Effector CD8-positive, alpha-beta T cell (primary cell): ENCODE measurements around the gene SYAP1.
A peak's percentile ranks its signal among the peaks of the same experiment; 100 is the strongest.
"Not testable (repeated sequence)": the region's sequence is repeated elsewhere in the genome, so short reads cannot be mapped to it uniquely, and the experiment has no call there.

ENCODE experiments used
- DNase-seq: peaks from one replicate; lab custom pipeline; 2025; lab: John Stamatoyannopoulos, UW
- total RNA-seq, 4 experiments: gene quantifications; one replicate each; lab custom pipeline; 2026; lab: John Stamatoyannopoulos, UW

The SYAP1 gene, protein sequence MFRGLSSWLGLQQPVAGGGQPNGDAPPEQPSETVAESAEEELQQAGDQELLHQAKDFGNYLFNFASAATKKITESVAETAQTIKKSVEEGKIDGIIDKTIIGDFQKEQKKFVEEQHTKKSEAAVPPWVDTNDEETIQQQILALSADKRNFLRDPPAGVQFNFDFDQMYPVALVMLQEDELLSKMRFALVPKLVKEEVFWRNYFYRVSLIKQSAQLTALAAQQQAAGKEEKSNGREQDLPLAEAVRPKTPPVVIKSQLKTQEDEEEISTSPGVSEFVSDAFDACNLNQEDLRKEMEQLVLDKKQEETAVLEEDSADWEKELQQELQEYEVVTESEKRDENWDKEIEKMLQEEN
- 64.8 to 94.6 (median 80.5) reads per million in 4 experiments for total RNA-seq

DNA sequence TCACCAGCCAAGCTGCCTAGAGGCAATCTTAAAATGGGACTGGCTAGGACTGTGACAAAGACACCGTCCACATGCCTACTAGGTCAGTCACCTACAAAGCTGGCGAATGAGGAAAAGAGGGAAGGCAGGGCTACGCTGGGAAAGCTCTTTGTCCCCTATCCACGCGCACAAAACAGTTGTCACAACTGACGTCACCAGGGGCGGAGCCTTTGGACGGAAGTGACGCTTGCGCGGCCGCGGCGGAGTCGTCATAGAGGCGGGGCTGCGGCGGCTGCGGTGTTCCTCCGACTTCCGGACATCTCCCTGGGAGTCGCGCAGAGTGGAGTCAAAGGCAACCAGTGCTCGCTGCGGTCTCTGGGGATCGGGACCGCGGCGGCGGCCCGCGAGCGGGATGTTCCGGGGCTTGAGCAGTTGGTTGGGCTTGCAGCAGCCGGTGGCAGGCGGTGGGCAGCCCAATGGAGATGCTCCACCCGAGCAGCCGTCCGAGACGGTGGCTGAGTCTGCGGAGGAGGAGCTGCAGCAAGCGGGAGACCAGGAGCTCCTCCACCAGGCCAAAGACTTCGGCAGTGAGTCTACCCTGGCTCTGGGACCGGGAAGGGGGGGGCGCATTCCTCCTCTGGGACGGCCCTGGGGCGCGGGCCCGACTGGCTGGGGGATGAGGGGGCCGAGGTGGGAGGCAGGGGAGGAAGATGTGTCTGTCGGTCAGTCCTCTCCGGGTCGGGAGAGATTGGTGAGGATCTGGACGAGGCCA is at the start of gene SYAP1:
Gene SYAP1 (plus strand): TSS at position 279 of the 751 bp plus-strand sequence. CDS start 113 bp downstream, at position 392.
- peak; percentile 87 for DNase-seq

DNA sequence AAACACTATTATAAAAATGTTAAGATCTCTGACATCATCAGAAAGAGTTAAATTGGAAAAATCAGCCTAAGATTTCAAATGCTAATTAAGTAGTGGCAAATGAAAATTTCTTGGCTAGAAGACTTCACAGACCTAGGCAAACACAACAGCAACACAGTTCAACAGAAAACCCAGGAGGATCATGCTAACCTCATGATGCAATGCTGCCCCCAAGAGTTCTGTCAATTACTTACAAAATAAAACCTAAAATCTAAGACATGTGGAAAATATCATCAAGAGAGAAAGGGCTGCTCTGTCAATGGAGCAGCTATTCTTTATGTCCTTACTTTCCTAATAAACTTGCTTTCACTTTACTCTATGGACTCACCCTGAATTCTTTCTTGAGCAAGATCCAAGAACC is 48.4 kb upstream of the SYAP1 start:
- DNase-seq = no peak

DNA sequence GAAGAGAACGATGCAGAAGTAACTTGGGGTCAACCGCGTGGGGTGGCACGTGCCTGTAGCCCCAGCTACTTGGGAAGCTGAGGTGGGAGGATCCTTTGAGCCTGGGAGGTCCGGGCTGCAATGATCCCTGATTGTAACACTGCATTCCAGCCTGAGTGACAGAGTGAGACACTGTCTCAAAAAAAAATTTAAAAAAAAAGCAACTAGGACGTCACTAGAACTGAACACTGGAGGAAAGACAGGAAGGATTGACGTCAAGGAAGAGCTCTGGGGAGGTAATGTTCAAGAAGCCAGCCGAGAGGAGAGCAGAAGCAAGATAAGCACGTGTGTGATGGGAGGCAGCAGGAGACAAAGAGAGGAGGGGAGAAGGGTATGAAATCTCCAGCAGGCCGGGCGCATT is 40.7 kb upstream of the SYAP1 start:
- DNase-seq = no peak

DNA sequence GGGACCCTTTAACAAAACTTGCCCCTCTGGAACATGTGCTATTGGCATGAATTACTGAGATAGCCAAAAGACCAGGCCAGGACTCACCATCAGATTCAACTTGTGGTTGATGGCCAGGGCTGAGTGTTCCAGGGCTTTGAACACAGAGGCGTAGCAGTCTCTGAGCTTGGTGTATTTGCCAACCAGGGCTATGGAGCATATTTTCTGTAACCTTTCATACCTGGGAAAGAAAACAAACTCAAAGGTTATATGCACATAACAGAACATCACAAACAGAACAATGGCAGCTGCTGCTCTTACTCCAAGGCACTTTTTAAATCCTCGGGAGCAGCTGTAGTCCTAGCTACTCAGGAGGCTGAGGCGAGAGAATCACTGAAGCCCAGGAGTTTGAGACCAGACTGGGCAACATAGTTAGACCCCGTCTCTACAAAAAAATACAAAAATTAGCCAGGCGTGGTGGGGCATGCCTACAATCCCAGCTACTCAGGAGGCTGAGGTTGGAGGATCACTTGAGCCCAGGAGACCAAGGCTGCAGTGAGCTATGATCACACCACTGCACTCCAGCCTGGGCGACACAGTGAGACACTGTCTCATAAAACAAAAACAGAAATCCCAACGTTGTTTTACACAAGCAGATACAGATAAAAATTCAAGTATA is 36.3 kb upstream of the SYAP1 start:
- DNase-seq = no peak

DNA sequence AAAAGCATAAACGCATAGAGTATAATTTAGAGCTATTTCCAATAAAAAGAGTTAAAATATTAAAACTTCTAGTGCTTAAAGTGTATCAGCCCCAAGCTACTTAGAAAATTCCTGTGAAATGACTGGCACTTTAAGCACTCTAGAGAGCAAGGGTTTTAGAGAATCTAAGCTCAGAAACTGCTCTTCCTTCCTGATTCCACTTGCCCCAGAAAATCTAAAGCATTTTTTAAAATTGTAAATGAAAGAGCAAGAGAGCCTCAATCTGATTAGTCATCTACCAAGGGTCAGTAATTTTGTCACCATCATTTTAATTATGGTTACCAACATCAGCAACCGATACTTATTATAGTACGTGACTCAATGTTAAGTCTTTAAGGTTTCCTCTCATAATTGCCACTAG is 31.9 kb upstream of the SYAP1 start:
- DNase-seq = no peak

DNA sequence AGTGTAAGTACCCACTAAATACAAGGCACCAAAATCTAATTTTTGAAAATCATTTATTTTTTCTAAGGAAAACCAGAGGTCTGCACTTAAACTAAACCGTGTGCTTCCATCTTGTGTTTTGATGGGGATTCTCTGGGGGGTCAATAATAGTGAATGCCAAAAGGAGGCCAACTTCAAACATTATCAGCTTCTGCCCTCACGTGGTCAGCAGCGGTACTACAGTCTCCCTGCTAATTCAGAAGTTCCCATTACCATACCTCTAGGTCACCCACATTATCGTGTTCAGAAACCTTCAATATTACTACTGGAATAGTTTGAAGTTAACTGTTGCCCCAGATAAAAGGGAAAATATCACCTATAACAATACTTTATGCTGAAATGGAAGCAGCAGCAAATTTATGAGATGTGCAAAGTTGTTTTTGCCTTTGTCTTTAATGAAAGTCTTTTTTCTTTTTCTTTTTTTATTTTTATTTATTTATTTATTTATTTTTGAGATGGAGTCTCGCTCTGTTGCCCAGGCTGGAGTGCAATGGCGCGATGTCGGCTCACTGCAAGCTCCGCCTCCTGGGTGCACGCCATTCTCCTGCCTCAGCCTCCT is 24.2 kb upstream of the SYAP1 start:
- DNase-seq = peak; percentile 48

DNA sequence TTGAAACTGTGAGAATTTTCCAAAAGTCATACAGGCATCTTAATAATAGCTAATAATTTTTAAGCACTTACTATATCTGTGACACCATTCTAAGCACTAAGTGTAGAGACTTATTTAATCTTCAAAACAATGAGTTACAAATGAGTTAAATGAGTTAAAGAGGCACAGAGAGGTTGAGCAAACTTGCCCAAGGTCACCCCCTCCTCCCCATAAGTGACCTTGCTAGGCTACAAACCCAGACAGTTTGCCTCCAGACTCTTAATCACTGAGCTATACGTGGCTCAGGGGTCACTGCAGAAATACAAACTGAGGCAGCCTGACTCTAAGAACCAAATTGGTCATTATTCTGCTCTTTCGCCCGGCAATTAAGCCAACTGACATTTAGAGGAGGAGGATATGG is 22.5 kb upstream of the SYAP1 start:
- no peak for DNase-seq

DNA sequence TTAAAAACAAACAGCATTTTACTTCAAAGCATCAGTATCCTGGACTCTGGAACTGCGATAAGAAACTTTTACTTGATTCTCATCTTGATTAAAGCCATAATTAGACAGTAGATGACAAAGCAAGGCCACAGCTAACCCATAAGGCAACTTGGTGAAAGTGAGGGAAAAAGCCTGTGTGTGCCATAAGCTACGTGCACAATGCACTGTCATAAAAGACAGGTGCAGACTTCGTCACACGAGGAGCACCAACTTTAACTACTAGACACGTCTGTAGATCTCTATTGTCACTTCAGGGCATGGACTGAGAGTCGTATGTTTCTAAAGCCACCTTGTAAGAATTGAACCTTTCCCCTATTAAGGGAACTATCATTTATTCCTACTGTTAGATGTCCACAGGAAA is 20.0 kb upstream of the SYAP1 start:
- no peak for DNase-seq

DNA sequence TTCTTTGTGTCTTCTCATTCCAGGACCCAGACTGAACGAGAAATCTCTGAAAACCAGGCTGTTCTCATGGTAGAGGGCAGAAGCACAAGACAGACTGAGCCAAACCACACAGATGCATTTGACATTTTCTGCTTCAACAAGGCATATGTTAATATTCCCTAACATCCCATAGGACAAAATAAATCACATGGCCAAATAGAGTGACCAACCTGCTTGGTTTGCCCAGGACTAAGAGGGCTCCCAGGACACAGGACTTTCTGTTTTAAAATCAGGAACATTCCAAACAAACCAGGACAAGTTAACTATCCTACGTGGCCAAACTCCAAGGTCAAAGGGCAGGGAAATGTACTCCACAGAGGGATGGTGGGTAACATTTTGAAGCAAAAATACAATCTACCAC is 18.7 kb upstream of the SYAP1 start:
- DNase-seq = no peak

DNA sequence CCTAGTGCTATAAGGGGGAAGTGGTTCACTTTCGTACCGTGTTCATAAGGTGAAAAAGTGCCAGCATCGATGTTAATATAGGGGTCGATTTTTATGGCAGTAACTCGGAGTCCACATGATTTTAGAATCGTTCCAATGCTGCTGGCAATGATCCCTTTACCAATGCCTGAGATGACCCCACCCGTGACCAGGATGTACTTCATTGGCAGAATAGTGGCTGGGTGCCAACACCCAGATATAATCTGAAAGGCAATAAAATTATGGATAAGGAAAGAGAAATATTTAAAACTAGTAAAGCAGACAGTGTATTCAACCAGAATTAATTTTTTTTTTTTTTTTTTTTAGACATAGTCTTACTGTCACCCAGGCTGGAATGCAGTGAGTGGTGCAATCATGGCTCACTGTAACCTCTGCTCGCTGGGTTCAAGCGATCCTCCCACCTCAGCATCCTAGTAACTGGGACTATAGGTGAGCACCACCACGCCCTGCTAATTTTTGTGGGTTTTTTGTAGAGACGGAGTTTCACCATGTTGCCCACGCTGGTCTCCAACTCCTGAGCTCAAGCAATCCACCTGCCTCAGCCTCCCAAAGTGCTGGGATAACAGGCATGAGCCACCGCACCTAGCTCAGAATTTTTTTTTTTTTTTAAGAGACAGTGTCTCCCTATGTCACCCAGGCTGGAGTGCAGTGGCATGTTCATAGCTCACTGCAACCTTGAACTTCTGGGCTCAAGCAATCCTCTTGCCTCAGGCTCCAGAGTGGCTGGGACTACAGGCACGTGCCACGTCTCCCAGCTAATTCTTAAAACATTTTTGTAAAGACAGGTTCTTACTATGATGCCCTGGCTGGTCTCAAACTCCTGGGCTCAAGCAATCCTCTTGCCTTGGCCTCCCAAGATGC is 16.5 kb upstream of the SYAP1 start:
- no peak for DNase-seq

DNA sequence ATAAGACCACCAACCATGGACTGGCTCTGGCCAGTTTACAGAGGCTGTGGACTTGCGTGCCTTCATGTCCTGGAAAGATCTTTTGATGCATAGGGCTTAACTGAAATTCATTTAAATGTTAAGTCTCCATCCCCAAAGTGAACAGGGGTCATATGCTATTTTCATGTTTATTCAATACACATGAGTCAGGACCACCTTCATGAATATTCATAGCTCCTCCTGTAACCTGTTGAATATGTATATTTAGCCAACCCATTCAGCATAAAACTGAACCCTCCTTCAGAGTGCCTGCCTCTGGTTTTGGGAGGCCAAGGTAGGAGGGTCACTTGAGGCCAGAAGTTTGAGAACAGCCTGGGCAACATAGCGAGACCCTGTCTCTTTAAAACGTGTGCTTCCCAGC is 14.0 kb upstream of the SYAP1 start:
- DNase-seq = no peak

DNA sequence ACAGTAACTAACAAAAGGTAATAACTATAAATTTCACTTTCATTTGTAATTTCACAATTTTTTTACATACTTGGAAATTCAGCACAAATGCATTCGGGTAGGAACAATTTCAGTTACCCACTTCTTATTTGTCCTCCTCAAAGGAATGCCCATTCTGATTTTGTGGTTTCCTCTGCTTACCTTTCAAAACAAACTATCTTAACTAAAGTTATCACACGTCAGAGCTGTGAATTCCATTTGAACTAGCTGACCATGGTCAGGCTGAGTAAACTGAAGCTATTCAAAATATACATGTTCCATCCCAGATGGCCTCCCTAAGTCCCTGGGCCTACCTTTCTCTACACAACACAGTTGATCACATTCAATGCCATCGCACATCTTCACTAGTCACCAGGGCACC is 11.4 kb upstream of the SYAP1 start:
- no peak for DNase-seq

DNA sequence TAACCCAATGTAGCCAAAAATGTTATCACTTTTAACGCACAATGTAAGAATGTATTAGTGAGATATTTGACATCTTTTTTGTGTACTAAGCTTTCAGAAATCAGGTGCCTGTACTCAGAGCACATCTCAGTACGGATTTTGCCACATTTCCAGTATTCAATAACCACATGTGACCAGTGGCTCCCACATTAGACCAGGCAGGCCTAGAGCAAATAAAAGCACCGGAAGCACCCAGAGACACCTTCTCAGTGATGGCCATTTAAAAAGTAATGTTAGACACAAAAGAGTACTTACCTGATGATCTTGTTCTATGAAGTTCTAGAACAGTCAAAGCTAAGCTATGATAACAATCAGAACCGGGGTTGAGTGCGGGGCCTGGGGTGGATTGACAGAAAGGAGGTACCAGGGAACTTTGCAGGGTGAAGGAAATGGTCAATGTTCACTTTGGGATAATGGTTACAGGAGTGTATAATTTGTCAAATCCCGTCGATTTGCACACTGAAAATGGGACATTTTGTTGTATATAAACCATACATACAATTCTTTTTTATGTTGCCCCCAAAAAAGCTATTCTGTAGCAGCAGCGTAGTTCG is 8.1 kb upstream of the SYAP1 start:
- no peak for DNase-seq

DNA sequence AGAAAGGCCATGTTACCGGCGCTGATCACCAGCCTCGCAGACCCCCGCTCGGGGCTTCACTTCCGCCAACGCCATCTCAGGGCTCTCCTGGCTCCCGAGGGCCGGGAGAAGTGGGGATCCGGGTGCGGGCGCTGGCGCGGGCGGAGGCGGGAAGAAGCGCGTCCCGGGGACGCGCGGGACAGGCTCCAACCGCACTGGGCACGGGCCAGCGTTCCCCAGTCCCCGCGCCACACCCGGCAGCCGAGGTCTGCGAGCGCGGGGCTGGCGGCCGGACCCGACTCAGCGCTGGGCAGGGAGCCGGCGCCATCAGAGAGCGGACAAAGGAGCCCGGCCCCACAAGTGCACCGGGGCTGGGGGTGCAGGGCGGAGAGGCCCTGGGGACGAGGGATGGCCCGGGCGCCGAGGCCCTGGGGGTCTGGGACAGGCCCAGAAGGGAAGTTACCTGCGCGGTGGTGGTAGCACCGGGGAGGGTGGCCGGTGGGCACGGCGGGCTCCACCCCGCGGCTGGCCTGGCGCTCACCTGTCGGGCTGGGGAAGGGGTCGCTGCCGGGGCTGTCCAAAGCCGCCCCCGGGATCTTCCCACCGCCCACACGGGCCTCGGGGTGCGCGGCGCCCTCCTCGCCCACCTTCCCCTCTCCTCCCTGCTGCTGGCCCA is 7.4 kb upstream of the SYAP1 start:
- DNase-seq = no peak

DNA sequence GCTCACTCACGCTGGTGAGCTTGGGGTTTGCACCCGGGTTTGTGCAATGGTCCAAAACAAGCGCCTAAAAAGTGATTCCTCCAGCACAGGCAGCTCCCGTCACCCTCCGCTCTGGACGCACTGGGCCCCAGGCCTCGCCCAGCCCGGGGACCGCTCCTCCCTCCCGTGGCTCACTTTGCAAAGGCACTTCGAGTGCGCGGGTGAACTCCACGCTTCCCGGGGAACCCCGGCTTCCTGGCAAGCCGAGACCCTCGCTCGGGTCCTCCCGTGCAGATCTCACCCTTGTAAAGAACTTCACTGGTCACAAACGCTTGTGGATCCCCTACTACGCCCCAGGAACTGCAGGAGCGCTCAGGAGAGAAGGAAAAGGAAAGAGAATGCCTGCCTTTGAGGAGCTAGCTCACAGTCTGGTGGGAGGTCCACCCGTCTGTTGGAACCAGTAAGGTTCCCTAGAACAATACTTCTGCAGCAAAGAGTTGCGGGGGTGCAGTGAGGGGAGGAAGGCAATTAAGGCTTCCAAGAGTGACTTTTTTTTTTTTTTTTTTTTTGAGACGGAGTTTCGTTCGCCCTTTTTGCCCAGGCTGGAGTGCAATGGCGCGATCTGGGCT is 6.8 kb upstream of the SYAP1 start, which contains the start of gene CTPS2:
Gene CTPS2 (minus strand): TSS at position 122 of the 608 bp plus-strand sequence. CDS start 9,767 bp downstream, outside the sequence.
- DNase-seq = peak; percentile 18

DNA sequence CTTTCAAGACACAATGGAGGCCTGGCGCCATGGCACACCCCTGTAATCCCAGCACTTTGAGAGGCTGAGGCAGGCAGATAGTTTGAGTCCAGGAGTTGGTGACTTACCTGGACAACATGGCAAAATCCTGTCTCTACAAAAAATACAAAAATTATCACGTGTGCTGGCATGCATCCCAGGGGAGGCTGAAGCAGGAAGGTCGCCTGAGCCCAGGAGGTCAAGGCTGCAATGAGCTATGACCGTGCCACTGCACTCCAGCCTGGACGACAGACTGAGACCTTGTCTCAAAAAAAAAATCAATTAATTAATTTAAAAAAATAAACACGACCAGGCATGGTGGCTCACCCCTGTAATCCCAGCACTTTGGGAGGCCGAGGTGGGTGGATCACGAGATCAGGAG is 4.9 kb upstream of the SYAP1 start:
- DNase-seq = no peak

DNA sequence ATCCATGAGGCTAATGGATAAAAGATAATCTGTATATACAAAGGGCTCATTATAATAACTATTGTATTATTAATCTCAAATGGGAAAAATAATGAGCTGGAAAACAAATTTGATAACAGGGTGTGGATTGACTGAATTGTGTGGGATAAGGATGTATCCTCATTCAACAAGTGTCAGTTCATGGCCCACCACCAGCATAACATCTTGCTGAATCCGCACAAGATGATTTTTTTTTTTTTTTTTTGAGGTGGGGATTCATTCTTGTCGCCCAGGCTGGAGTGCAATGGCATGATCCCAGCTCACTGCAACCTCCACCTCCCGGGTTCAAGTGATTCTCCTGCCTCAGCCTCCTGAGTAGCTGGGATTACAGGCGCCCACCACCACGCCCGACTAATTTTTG is 3.8 kb upstream of the SYAP1 start:
- DNase-seq = not testable (repeated sequence)

DNA sequence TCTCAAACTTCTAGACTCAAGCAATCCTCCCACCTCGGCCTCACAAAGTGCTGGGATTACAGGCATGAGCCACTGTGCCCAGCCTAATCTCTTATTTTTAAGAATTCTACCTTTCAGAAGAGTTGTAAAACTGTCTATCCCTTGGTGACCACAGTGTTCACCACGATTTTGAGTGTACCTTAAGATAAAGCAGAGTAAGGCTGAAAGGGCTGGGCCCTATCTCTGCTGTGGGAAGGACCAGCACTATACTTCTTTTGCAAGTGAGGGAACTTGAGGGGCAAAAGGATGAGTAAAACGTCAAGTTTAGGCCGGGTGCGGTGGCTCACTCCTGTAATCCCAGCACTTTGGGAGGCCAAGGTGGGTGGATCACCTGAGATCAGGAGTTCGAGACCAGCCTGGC is 3.0 kb upstream of the SYAP1 start:
- not testable (repeated sequence) for DNase-seq

DNA sequence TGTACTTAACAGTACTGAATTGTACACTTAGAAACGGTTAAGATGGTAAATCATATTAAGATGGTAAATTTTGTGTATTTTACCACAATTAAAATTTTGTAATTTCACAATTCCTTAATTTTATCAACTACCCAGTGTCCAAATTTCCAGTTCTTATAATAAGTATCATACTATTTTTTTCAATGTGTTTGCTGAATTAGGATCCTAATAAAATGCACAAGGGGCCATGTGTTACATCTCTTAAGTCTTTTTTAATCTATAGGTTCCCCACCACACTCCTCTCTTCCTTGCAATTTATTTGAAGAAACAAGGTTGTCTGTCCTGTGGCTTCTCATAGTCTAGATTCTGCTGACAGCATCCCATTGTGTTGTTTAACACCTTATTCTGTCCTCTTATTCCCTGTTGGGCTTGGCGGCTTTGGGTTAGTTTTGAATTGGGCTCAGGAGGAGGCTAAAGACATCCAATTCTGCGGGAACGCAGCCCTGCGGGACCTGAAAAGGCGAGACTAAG is 533 bp upstream of the SYAP1 start:
- no peak for DNase-seq

DNA sequence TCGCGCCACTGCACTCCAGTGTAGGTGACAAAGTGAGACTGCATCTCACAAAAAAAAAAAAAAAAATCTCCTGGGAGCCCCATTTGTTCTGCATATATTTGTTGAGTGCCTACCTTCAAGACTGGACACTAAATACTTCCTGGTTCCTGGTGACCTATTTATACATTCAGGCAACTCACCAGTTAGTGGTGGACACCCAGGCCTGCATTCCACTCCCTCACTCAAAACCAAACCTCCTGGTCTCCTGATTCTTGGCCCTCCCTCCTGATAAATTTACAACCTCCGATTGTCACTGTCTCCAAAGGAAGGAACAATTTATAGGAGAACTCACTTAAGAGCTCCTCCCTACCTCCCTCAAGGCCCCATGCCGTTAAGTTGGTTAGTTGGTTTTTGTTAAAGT is 3.1 kb downstream of the SYAP1 start:
- DNase-seq = no peak
